GM12873 (cell line): ENCODE results near the gene LENEP.

ENCODE experiments used
- CTCF ChIP-seq: IDR thresholded peaks from 2 replicates; pipeline ENCODE4 v1.5.1; 2012; ENCODE audit warnings: low read depth, mild to moderate bottlenecking, moderate library complexity, low read length, control low read depth; ENCODE audit not compliant: insufficient read depth; ENCODE audit errors: missing control alignments

LENEP gene

GRCh38 chr1:154951901-154952657 lies 41.3 kb upstream of the LENEP start:
- no peak for TF ChIP-seq CTCF

GRCh38 chr1:154952664-154953063 lies 40.7 kb upstream of the LENEP start:
- no peak for TF ChIP-seq CTCF

DNA sequence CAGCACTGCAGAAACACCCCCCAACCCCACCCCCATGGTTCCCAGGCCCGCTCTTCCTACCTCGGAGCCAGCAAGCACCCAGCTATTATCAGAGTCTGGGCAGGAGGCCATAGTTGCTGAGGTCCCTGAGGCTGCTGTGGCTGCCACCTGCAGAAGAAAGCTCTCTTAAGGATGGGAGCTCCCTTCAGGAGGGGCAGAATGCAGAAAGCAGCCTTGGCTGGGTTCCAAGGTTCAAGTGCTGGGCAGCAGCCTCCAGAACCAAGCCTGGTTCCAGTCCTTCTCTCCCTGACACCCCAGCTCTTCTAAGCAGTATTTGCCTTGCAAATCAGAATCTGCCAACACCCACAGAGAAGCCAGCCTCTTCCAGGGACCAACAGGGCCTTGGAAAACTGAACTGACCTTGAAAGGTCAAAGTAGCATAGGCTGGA lies 39.8 kb upstream of the LENEP start:
- no peak for TF ChIP-seq CTCF

GRCh38 chr1:154954541-154954940 lies 38.8 kb upstream of the LENEP start:
- TF ChIP-seq CTCF, result no peak

DNA sequence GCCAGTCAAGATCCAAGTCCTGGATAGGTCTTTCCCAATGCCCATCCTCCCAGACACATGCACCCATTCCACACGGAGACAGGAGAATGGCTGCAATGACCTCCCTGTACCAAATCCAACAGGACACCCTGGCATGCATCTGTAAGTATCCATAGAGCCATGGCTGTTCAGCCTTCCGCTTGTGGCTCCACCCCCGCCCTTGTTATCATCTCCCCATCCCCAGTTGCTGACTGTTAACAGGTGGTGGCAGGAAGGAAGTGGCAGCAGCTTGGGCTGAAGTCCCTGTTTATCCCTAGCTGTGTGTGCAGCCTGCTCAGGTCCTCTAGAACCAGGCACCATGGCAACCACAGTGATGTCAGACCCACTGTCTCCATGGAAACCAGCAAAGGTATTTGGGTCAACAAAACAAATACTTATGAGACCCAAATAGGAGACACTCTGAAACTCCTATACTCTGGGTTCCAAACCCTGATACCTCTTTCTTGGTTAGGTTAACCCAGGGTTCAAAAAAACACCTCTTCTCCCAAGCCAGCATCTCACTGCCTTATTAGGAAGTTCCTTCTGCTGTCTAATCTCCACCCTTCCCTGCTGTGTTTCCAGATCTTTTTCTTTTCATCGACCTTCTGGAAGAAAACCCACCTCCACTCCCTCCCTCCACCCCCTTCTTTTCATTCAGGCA lies 38.2 kb upstream of the LENEP start:
- TF ChIP-seq CTCF, result no peak

DNA sequence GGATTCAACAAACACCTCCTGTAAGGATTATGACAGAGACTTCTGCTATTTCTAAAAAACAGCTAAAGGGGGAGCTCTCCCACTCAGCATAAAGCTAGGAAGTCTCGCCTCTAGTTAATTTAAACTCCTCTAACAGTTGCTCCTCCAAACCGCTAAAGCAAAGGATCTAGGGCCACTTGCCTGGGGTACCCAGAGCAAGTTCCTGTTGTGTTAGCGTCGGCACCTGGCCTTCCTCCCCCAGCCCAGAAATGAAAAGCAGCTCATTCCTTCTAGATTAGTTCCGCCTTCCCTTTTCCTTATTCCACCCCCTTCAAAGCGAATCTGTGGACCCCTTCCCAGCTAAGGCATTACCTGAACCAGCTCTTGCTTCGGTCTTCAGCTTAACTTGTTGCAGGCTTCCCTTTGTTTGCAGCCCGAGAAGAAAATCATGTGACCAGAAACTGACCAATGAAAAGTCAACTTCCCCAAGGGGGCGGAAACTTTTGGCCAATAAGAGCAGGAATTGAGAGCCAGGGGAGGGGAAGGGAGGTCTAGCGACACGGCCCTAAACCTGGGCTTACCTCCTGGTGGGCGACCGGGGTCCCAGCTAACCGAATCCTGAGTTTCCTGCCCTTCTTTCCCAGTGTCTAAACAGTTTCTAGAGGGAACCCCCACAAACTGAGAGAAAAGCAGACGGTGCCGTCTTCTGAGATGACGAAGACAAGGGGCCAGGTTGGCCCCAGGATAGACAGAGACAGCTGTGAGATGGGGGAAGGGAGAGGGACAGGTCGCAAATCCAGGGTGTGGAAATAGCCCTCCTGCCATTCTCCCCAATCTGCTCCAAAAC lies 37.5 kb upstream of the LENEP start, which contains the start of gene PBXIP1:
PBXIP1 (minus strand) TSS at position 382 of the 826 bp plus-strand sequence. CDS start 2,378 bp downstream, outside the sequence.
- peak; percentile 15 for TF ChIP-seq CTCF

GRCh38 chr1:154956544-154956941 lies 36.8 kb upstream of the LENEP start:
- no peak for TF ChIP-seq CTCF
